Retinal pigment epithelial cell (primary cell): ENCODE data around the gene CAMLG.

ENCODE experiments used
- DNase-seq: peaks from one replicate; pipeline ENCODE4 v3.0.0-alpha.2; 2010; ENCODE audit warnings: low read depth
- H3K4me3 ChIP-seq: 2 replicates; pipeline ENCODE4 v1.5.1; 2011; ENCODE audit warnings: mild to moderate bottlenecking, low read length, control low read depth, moderate library complexity
- CTCF ChIP-seq: conservative IDR thresholded peaks from 2 replicates; pipeline ENCODE4 v1.5.1; 2011; ENCODE audit warnings: low read depth, low read length, control low read depth, inconsistent platforms

CAMLG gene

GRCh38 chr5:134798468-134798867 is 60.1 kb downstream of the CAMLG start:
- no peak for TF ChIP-seq CTCF
- no peak for DNase-seq
- H3K4me3 ChIP-seq, result no peak overlapping the region
